HG02588 (cell line): ENCODE data around the gene MRPL23.

ENCODE experiments used
- ATAC-seq: cut with Tn5 transposase; IDR thresholded peaks from one replicate; pipeline ENCODE4 v1.9.1; 2021; ENCODE audit warnings: mild to moderate bottlenecking, moderate library complexity; ENCODE audit not compliant: unreplicated experiment

The MRPL23 gene

DNA sequence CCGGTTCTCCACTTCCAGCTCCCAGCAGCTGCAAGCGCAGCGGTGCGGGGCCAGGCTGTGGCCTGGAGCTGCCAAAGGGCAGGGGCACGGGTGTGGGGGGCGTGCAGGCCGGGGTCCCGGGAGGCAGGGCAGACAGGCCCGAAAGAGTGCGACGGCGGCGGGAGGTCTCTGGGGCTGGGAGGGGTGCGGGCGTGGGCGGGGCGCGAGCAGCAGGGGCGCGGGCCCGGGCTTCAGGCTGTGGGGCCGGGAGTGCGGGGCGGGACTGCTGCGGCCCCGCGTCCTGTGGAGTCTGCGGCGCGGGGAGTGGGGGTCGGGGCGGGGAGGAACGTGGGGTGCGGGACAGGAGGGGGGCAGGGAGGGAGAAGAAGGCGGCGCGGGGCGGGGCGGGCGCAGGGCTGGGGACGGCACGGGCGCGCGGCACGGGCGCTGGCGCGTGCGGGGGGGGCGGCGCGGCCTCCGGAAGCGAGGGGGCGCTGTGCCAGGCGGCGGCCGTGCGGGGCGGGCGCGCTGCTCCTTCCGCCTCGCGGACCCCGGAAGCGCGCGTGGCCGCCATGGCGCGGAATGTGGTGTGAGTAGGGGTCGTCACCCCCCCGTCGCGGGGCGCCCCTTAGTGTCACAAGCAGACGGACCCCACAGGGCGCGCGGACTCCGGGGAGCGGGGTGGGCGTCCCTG lies at the start of gene MRPL23:
MRPL23 (plus strand) TSS at position 521 of the 673 bp plus-strand sequence; CDS start at position 552, 31 bp downstream.
- no peak for ATAC-seq

DNA sequence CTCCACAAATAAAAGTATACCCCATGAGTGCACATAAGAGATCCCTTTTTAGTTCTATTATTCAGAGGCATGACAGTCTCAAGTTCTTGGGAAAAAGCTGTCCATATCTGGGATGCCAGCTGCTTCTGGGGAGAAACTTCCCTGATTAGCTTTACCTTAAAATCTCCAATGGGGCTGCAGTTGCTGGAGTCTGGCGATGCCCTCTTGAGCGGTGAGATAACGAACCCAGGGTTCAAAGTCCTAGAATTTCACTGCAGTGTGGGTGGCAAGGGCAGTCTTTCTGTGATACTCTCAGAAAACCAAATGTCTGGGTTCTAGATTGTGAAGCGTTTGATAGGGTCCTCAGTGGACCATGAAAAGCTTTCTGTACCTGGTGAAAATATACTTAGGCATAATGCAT lies 48.0 kb upstream of the MRPL23 start:
- ATAC-seq: no peak

DNA sequence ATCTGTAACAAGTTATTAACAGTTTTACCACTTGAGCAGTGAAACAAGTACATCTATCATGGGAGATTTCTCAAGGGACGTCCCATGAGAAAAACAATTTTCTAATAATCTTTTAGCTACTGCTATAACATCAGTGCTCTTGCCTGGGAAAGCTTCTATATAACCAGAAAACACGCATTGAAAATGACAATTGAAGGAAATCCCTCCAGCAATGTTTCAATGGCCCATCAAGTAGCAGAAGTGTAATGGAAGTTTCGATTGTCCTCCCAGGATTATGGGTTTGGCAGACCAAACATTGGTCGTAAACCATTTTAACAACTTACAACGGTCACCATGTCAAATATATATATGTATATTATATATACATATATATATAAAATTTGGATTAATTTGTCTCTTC lies 47.4 kb upstream of the MRPL23 start:
- no peak for ATAC-seq

DNA sequence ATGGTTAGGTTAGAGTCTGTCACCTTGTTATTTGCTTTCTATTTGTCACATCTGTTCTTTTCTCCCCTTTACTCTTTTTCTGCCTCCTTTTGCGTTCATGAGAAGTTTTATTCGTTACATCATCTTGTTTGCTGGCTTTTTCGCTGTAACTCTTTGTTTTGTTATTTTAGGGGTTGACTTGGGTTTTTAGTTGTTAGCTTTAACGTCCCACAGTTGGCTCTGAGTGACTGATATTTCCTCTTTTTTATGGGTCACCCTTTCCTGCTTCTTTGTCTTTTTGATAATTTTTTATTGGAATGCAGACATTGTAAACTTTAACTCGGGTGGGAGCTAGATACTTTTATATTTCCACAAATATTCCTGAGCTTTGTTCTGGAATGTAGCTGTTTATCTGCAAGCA lies 41.0 kb upstream of the MRPL23 start:
- no peak for ATAC-seq

DNA sequence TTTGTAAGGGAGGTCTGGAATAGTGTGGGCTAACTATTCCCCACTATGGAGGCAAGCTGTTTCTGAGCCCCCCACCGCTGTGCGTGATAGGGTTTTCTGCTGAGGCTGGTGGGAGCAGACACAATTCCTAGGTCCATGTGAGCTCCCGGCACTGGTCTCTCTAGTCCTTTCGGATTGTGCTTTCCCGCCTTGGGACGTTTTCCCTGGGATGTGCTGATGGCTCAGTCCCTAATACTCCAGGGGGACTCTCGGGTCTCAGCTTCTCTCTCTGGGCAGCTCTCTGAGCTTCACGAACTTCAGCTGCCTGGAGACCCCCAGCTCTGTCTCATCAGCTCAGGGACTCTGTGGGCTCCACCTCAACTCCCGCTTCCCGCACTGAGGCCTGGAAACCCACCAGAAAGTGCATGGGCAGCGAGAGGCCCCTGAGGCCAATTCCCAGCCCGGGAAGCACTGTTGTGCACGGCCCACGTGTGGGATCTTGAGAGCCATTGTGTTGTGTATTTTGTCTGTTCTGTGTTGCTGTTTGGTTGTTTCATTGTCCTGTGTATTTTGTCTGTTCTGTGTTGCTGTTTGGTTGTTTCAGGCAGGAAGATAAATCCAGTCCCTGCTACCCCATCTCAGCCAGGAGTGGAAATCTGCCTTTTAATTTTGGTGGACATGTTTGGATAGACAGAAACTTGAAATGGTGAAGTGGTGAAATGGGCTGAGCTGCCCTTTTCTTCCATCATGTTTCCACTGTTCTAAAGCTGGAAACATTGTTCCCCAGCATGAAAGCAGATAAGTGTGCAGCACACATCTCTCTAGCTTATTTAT lies 40.3 kb upstream of the MRPL23 start:
- no peak for ATAC-seq

DNA sequence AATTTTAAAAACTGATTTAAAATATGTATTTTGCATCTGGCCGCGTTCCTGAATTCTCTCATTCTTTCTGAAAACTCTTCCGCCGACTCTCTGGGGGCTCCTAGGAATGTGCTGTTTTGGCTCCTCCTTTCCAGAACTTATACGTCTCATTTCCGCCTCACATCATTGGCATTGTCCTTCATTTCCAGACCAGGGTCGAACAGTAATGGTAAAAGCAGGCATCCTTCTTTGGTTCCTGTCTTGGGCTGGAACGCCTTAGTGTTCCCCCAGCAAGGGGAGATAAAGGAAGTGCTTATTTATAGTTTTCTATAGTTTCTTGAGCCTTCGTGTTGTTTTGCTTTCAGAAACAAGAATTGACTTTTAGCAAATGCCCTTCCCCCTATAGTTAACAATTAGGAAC lies 38.5 kb upstream of the MRPL23 start:
- ATAC-seq: no peak

DNA sequence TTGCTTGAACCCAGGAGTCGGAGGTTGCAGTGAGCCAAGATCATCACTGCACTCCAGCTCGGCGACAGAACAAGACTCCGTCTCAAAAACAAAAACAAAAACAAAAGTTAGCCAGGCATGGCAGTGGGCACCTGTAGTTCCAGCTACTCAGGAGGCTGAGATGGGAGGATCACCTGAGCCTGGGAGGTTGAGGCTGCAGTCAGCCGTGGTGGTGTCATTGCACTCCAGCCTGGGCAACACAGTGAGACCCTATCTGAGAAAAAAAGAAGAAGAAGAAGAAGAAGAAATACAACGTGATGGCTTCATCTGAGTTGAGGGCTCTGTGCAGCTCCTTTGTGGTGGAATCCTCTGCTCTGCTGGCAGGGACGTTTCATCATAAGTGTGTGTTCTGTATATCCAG lies 37.6 kb upstream of the MRPL23 start:
- ATAC-seq: no peak

DNA sequence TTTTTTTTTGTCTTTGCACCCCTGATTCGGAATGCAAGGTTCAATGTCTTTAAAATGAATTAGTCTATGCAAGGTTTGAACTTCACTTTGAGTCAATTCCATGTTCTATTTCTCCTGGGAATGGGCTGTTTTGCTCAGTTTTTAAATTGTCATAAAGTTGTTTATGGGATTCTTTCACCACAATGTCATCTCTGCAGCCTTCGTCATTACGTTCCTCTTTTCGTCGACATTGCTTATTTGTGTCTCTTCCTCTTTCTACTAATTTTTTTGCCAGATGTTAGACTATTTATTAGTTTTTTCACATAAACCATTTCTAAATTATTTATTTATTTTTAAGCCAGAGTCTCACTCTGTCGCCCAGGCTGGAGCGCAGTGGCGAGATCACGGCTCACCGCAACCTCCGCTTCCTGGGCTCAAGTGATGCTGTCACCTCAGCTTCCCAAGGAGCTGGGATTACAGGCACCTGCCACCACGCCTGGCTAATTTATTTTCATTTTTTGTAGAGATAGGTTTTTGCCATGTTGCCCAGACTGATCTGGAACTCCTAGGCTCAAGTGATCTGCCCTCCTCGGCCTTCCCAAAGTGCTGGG lies 34.7 kb upstream of the MRPL23 start:
- no peak for ATAC-seq

DNA sequence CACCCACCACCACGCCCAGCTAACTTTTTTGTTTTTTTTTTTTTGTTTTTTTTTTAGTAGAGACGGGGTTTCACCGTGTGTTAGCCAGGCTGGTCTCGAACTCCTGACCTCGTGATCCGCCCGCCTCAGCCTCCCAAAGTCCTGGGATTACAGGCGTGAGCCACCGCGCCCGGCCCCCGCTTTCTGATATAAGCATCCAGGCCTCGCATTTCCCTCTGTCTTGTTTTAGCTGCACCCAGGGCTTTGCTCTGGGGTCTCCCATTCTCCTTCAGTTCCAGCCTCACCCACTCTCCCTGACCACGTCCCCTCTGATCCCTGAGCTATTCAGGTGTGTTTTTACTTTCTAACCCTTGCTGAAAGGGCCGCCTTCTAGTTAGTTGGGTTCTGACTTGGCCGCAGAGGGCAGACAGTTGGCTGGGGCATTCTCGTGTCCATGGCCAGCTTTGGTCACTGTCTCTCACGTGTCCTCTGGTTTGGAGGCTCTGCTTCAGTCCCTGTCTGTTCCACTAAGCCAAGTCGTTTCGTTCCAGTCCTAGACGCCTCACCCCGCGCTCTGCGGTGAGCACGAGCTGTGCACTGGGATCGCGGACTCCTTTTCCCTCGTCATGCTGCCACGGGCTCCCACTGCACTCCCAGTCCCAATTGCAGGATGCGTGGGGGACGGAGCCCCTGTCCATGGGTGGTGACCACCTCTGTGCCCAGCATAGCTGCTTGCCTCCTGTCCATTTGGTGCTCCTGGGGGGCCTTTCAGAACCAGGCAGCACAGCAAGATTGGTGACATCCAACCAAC lies 33.7 kb upstream of the MRPL23 start:
- ATAC-seq: no peak

DNA sequence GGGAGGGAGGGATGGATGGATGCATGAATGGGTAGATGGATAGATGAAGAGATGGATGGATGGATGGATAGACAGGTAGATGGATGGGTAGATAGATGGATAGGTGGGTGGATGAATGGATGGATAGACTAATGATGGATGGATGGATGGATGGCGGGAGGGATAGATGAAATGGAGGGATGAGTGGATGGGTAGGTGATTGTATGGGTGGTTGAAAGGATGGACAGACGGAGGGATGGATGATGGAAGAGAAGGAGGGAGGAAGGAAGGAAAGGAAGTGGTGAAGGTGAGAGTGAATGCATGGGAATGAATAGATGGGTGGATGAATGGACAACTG lies 31.4 kb upstream of the MRPL23 start:
- no peak for ATAC-seq

DNA sequence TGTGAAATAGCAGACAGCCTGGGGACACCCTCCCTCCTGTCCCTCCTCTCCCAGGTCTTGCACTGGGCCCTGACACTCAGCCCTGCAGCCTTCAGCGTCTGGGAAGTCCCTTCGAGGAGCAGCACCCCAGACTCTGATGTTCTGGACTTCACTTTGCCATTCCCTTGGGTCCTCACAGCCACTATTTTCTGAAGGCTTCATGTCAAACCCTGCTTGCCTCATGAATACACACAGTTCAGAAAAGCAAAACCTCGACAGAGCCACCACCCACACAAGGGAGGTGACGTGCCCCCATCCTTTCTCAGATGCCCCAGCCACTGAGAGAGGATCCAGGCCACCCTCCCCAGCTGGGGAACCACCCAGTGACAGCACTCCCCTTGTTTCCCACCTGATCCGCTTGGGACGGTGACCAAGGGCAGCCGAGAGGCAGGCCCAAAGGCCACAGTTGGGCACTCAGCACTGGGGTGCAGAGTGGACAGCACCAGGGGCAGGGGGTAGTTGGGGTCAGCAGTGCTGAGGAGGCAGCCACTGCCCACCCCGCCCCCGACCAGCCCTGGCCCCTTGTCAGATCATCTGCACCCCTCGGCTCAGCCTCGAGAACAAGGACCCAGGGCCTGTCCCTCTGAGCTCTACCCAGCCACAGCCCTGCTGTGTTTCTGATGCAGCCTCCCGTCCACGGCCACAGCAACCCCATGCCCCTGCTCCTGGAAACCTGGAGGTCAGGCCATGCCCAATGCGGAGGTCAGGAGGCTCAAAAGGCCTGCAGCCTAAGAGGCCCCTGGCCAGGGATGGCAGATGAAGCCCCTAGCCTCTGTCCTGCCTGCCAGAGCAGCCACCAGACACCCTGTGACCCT lies 30.8 kb upstream of the MRPL23 start:
- no peak for ATAC-seq

DNA sequence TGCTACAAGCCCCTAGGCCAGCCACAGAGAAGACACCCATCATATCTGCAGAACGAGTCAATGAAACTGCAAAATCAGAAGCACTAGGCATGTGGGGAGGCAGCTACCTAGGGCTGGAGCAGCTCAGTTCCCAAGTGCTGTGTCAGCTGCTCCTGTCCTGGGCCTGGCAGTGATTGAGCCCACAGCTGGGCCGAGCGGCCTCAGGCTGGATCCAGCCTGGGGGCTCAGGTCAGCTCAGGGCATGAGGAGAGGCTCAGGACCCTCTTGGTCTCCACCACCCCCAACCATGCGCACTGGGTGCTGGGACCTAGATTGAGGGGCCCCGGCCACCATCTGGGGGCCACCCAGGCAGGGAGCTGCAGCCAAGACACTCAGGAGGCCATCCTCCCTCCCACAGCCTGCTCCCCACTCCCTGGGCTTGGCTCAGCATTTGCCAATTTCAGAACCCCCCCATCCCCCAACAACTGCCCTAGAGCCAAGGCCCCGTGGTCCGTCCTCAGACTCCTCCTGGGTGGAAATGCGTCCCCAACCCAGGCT lies 30.1 kb upstream of the MRPL23 start:
- ATAC-seq: no peak

DNA sequence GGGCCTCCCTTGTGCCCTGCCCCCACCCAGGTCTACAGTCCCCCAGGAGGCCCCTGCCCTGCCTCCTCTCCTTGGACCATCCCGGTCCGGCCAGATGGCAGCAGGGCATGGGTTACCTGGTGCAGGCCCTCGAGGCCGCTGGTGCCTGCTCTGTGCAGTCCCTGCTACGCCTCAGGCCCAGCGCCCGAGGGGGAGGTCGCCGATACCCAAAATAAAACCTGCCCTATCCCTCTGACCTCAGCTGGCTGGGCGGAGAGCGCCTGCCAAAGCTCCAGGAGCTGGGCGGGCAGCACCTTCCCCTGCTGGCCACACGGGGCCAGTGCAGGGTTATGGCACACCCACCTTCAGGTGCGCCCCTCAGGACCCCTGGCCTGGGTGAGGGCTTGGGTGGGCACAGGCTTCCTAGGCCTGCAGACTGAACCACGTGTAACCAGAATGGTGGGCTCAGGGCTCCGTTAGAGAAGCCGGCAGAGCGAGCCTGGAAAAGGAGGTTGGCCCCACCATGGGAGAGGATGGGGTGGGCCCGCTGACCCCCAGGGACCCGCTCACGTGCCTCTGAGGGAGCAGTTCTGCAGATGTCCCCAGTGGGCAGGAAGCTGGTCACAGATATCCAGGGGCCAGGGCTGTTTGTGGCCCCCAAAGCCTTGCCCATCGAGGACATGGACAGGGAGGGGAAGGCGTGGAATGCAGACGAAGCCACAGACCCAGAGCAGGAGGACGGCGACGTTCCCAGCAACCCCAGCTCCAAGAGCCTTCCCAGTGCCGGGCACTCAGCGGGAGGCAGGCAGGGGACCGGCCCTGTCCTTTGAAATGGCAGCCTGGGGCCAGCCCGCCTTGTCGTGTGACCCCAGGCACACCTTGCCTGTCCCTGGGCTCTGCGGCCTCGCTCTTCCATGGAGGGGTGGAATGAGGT lies 29.4 kb upstream of the MRPL23 start:
- ATAC-seq: no peak

DNA sequence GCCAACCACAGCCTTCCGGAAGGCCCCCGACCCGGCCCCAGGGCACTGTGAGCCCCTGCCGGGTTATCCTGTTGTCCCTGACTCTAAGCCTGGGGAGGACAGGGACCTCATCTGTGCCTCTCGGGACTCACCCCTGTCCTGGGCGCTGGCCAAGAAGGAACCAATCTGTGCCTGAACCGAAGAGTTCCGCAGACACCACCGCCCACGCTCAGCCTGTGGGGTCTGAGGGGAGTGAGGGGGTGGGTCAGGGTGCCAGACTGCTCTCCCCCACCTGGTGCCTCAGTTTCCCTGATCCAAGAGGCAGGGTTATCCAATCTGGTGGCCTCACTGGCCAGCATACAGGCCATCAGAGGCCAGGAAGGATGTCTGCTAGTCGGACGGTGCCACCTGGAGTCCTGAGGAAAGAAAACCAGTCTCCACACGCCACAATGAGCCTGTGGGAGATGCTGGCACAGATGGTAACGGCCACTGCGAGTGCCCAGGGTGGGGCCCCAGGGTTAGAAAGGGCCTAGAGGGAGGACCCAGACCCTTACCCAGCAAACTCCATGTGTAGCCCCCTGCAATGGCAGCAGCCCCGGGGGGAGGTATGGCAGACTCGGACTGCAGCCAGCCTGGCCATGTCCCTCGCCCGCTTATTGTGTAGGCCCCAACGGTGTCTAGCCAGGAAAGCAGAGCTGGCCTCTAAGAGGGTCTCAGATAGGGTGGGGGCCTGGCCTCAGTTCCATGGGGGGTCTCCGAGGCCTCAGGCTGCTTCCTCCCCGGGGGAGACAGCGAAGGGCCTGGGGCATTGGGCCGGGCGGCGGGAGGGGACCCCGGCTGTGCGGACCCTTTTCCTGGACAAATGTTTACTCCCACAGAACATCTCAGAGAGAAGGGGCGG lies 28.5 kb upstream of the MRPL23 start:
- no peak for ATAC-seq

DNA sequence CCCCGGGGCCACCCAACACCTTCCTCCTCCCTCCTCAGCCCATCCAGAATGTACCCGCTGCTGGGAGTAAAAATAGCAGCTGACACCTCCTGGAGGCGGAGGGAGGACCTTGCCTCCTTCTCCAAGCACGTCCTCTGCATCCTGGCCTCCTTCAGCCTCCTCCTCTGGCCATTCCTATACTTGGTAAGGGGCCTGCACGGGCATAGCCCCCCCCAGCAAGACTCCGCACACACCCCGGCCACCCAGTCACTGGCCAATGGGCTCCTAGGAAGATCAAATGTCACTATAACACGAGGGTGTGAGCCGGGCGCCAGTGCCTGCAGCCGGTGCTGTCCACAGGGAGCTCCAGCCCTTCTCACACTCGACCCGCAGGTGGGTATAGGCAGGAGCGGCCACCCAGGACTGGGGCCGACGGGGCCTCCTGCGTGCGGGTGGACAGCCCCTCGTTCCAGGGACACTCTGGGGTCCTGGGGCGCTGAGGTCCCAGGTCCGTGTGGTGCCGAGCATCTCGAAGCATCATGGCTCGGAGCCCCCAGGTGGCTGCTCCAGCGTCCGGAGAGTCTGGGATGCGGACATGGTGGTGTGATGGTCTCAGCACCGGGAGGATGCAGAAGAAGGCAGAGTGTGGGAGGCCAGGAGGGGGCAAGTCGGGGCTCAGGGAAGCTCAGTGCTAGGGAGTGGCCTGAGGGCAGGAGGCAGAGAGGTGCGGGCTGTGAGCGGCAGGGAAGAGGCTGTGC lies 27.6 kb upstream of the MRPL23 start, which contains the start of gene TNNT3:
TNNT3 (plus strand) TSS at position 313 of the 737 bp plus-strand sequence. CDS start 3,172 bp downstream, outside the sequence.
- no peak for ATAC-seq

DNA sequence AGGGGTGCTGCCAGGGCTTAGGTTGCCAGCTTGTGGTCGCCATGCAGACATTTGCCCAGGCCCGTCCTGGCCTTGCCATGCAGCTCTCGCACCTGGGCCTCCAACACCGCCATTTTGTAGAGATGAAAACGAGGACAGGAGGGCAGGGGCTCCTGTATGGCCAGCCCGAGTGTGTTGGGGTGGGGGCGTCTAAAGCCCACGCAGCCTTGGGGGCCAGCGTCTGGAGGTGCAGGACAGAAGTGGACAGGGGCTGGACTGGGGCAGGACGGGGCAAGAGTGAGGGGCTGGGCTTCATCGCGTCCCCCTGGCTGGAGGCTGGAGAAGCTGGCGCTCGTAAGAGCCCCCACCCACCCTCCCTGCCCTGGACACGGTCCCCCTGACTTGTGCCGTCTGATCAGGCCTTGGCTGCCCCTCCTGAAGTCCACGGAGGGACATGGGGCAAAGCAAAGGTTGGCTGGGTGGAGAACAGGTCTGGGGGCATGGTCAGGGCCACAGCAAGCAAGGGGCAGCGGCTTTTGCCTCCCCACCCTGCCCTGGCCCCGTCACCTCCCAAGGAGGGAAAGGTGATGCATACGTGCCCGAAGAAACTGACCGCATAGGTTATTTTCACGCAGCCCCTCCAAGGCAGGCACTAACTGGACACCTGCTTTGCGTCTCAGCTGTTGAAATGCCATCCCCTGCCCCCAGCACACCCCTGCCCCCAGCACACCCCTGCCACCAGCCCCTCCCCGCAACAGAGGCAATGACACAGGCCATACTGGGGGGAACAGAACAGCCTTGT lies 26.8 kb upstream of the MRPL23 start:
- no peak for ATAC-seq
